Right lobe of liver (tissue), 4 donors: Measurements from ENCODE around the gene GRIK2.

Experiments used
- CTCF ChIP-seq, 4 donors: fragments of 200-600 bp in 3 of 4; fragments of 450-650 bp in 1 of 4; IDR thresholded peaks; one replicate each; pipeline versions ENCODE4 v1.5.1 to v1.8.0; 2016 to 2022; ENCODE audit warnings: antibody characterized with exemption in 4 of 4, mild to moderate bottlenecking in 2 of 4
- POLR2A ChIP-seq: fragments of 450-650 bp; IDR thresholded peaks from one replicate; pipeline ENCODE4 v1.6.1; 2017; ENCODE audit warnings: antibody characterized with exemption, mild to moderate bottlenecking
- donor health status: DM: no; HTN: no; CAD: no.
- donor health status: DM: no; HTN: no; CAD: no.
- donor health status: DM: no; HTN: yes; CAD: no.

DNA sequence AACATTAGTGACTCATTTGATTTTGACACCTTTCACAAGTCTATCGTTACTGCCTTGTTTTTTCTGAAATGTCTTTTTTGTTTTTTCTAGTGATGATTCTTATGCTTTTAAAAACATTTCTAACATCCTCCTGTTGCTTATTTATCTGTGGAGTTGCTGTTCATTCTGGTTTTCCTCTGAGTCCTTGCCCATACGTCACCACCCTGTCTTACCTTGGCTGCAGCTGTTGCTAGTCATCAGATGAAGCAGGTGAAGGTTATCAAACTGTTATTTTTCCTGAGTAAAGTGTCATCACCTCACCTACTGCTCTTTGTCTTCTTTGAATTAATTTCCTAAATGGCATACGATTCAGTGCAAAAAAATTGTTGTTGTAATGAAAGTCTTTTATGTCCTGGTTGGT is 376.6 kb downstream of the GRIK2 start:
- TF ChIP-seq POLR2A (no peak), CTCF (IDR thresholded peaks at IDR 0.05) (no peak)
